Neutrophil (primary cell): Measurements from ENCODE around the gene CDC14A.

ENCODE experiments used
- H3K27ac ChIP-seq: fragments of 200-600 bp; sonication (generic); 2 replicates; pipeline ENCODE4 v1.5.1; 2016; ENCODE audit warnings: mild to moderate bottlenecking, moderate library complexity
- H3K27me3 ChIP-seq: fragments of 200-600 bp; sonication (generic); 2 replicates; pipeline ENCODE4 v1.6.0; 2016; ENCODE audit warnings: mild to moderate bottlenecking
- H3K36me3 ChIP-seq: fragments of 200-600 bp; sonication (generic); 2 replicates; pipeline ENCODE4 v1.5.1; 2017
- H3K4me1 ChIP-seq, 2 experiments: fragments of 200-600 bp in 1 of 2; sonication (generic) in 1 of 2; 1 replicate in 1 of 2; 2 replicates in 1 of 2; pipeline versions ENCODE4 v1.5.1 to v1.6.1; 2013 to 2016; ENCODE audit warnings: low read depth in 1 of 2, low read length in 1 of 2, mild to moderate bottlenecking in 1 of 2, moderate library complexity in 1 of 2; ENCODE audit not compliant: control insufficient read depth in 1 of 2, insufficient read depth in 1 of 2
- H3K4me3 ChIP-seq, 2 experiments: fragments of 200-600 bp in 1 of 2; sonication (generic) in 1 of 2; 1 replicate in 1 of 2; 2 replicates in 1 of 2; pipeline ENCODE4 v1.5.1; 2013 to 2016; ENCODE audit warnings: low read depth in 1 of 2, low read length in 1 of 2, mild to moderate bottlenecking in 1 of 2, moderate library complexity in 1 of 2
- H3K9me3 ChIP-seq: fragments of 200-600 bp; sonication (generic); 2 replicates; pipeline ENCODE4 v1.5.1; 2016
- TF ChIP-seq, protein P1 (sequence below): fragments of 200-600 bp; sonication (generic); IDR thresholded peaks from 2 replicates; pipeline ENCODE4 v1.5.1; 2016; ENCODE audit warnings: antibody characterized with exemption

The CDC14A gene

DNA sequence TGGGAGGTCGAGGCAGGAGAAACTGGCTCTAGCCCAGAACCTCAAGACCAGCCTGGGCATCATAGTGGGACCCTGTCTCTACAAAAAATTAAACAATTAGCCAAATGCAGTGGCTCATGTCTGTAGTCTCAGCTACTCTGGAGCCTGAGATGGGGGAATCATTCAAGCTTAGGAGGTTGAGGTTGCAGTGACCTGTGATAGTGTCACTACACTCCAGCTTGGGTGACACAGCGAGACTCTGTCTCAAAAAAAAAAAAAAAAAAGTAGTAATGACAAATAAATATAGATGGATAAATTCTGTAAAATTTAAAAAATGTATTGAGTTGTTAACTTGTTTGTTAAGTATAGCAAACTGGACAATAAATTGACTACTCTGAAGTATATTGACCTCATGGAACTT lies 5.9 kb upstream of the CDC14A start:
- TF ChIP-seq, protein P1, sequence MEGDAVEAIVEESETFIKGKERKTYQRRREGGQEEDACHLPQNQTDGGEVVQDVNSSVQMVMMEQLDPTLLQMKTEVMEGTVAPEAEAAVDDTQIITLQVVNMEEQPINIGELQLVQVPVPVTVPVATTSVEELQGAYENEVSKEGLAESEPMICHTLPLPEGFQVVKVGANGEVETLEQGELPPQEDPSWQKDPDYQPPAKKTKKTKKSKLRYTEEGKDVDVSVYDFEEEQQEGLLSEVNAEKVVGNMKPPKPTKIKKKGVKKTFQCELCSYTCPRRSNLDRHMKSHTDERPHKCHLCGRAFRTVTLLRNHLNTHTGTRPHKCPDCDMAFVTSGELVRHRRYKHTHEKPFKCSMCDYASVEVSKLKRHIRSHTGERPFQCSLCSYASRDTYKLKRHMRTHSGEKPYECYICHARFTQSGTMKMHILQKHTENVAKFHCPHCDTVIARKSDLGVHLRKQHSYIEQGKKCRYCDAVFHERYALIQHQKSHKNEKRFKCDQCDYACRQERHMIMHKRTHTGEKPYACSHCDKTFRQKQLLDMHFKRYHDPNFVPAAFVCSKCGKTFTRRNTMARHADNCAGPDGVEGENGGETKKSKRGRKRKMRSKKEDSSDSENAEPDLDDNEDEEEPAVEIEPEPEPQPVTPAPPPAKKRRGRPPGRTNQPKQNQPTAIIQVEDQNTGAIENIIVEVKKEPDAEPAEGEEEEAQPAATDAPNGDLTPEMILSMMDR: no peak
- H3K9me3 ChIP-seq: no peaks in the 10 kb centered on the region
- no peak overlapping the region for H3K27ac ChIP-seq
- no peak overlapping the region for H3K4me3 ChIP-seq
- no peaks in the 10 kb centered on the region for H3K36me3 ChIP-seq
- H3K4me1 ChIP-seq: peaks cover 6 to 8% of the 10 kb centered on the region in 2 experiments
- no peaks in the 10 kb centered on the region for H3K27me3 ChIP-seq

DNA sequence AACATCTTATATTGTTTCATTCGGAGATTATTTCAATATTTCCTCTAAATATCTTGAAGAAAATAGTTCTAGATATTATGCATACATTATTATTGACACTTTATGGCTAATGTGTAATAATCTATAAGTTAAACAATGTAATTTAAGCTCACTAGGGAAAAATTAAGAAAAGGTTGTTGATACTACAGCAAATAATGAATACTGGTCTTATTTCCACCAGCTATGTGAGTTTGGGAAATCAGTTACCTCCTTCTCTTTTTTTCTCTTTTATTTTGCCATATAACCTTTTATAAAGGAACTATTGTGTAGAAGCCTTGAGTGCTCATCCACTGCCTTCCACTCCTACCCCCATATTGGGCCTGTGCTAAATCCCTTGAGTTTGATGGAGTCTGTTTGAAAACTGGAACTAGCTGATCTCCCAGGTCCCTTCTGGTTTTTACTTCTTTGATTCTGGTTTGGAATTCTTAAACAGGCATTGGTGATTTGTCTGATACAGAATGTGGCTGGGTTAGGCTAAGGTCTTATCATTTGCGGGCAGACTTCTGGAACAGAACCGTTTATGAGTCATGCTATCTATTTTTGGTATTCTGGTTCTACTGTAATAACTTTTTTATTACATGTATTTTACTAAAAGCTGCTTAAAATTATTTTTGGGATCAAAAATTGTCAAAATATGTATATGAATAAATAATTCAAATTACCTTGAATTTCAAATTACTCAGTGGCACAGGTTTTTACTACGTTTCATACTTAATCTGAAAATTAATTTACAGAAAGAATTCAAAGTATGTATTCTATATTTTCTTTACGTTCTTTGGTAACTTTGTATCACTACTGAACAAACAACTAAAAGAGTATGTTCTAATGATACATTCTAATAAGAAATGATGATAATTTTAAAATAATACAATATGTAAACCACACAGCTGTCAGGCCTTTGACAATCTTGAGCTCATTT lies 5.0 kb upstream of the CDC14A start:
- no peaks in the 10 kb centered on the region for H3K9me3 ChIP-seq
- no peaks in the 10 kb centered on the region for H3K36me3 ChIP-seq
- H3K4me3 ChIP-seq: no peak overlapping the region
- TF ChIP-seq, protein P1: no peak
- peaks cover 6 to 14% of the 10 kb centered on the region in 2 experiments for H3K4me1 ChIP-seq
- no peaks in the 10 kb centered on the region for H3K27me3 ChIP-seq
- no peak overlapping the region for H3K27ac ChIP-seq

DNA sequence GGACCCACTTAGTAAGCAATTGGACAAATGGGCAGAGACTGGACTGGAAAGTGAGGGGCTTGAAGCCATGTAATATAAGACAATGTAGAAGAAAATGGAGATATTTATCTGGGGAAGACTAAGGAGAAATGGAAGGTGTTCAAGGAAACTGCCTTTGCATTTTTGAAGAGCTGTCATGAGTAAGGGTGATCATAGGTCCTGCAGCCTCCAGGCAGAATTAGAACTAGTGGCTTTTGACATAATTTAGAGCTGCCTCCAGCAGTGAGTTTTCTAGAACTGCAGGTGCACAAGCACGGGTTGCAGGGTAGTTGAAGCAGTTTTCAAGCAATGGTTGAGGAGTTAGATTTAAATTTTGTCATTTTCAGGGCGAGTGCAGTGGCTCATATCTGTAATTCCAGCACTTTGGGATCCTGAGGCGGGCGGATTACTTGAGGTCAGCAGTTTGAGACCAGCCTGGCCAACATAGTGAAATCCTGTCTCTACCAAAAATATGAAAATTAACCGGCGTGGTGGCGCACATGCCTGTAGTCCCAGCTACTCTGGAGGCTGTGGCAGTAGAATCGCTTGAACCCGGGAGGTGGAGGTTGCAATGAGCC lies 3.7 kb upstream of the CDC14A start:
- TF ChIP-seq, protein P1: no peak
- H3K9me3 ChIP-seq: no peaks in the 10 kb centered on the region
- H3K27me3 ChIP-seq: no peaks in the 10 kb centered on the region
- H3K27ac ChIP-seq: no peak overlapping the region
- no peaks in the 10 kb centered on the region for H3K36me3 ChIP-seq
- peaks cover 12 to 22% of the 10 kb centered on the region in 2 experiments for H3K4me1 ChIP-seq
- H3K4me3 ChIP-seq: no peak overlapping the region

DNA sequence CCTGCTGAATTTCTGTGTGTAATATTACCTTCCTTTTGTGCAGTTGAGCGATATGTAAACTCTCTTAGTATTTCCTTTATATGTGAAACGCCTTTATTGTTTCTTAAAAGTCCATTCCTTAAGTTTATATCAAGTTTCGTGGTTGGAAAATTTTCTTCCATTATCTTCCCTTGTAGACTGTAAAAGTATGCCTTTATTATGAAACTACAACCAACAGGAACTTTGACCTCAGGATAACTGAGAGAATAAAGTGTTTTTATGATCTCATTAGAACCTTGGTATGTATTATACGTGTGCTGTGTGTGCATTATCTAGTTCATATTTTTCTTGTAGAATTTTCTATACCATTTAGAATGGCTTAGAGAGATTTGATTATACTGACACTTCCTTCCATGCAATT lies 3.1 kb upstream of the CDC14A start:
- Histone ChIP-seq H3K4me1 (peaks cover 18 to 28% of the 10 kb centered on the region in 2 experiments), H3K36me3 (no peaks in the 10 kb centered on the region), H3K4me3 (no peak overlapping the region), H3K9me3 (no peaks in the 10 kb centered on the region), H3K27me3 (no peaks in the 10 kb centered on the region), H3K27ac (no peak overlapping the region)
- TF ChIP-seq, protein P1: no peak

DNA sequence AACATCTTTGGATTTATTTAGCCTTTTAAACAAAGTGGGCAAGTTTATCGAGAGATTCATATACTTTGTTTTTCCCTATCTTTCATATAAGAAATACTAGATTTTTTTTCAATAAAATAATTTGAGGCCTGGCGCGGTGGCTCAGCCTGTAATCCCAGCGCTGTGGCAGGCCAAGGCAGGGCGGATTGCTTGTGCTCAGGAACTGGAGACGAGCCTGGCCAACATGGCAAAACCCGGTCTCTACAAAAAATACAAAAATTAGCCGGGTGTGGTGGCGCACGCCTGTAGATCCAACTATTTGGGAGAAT lies 1.6 kb upstream of the CDC14A start:
- no peaks in the 10 kb centered on the region for H3K27me3 ChIP-seq
- TF ChIP-seq, protein P1: no peak
- peak overlapping the region; percentile 75 to 91 for H3K4me3 ChIP-seq
- H3K9me3 ChIP-seq: no peaks in the 10 kb centered on the region
- peak overlapping the region; percentile 87 for H3K27ac ChIP-seq
- peaks cover 33 to 43% of the 10 kb centered on the region in 2 experiments for H3K4me1 ChIP-seq
- H3K36me3 ChIP-seq: no peaks in the 10 kb centered on the region
